Activated CD8-positive, alpha-beta T cell treated with anti-CD3 and anti-CD28 coated beads, Interleukin-2, amount 10 ng/mL, durations not matched to agents 7 days and 5 days (primary cell): ENCODE results near the gene SAYSD1. TPM values are rescaled to one million over a fixed set of nuclear protein-coding genes. Genes with fewer than 3 reads are reported as not detected.
A peak's percentile ranks its signal among the peaks of the same experiment; 100 is the strongest.
"Not testable (repeated sequence)": the region's sequence is repeated elsewhere in the genome, so short reads cannot be mapped to it uniquely, and the experiment has no call there.

Experiments used
- ATAC-seq: fragments of 150-1000 bp; cut with Tn5 transposase; one replicate; pipeline ENCODE4 v1.10.0; 2021; ENCODE audit warnings: moderate library complexity
- CTCF ChIA-PET: fragments of 350-600 bp; sonication (Branson Sonifier 250); formaldehyde crosslinking; loops from one replicate; lab custom pipeline; 2021; ENCODE audit warnings: antibody characterized with exemption; lab: Charles Lee
- POLR2A ChIA-PET: fragments of 350-600 bp; sonication (Branson Sonifier 250); formaldehyde crosslinking; loops from one replicate; lab custom pipeline; 2021; ENCODE audit warnings: antibody characterized with exemption; lab: Charles Lee
- DNase-seq: peaks from one replicate; pipeline ENCODE4 v3.0.0-alpha.2; 2020
- H3K27ac Mint-ChIP-seq: one replicate; pipeline ENCODE4 v1.8.0; 2021; ENCODE audit warnings: mild to moderate bottlenecking, mixed read lengths
- H3K27me3 Mint-ChIP-seq: one replicate; pipeline ENCODE4 v1.8.0; 2021; ENCODE audit warnings: low read depth, mixed read lengths
- H3K36me3 Mint-ChIP-seq: one replicate; pipeline ENCODE4 v1.8.0; 2021; ENCODE audit warnings: low read depth, mixed read lengths
- H3K4me1 Mint-ChIP-seq: one replicate; pipeline ENCODE4 v1.8.0; 2021; ENCODE audit warnings: low read depth, mixed read lengths
- H3K4me3 Mint-ChIP-seq: one replicate; pipeline ENCODE4 v1.8.0; 2021; ENCODE audit warnings: mild to moderate bottlenecking, mixed read lengths
- H3K9me3 Mint-ChIP-seq: one replicate; pipeline ENCODE4 v1.8.0; 2022; ENCODE audit warnings: mixed read lengths; ENCODE audit not compliant: insufficient read depth
- total RNA-seq, 2 experiments: library from RNA; stranded (reverse); gene quantifications; one replicate each; pipeline ENCODE4 v1.2.3, GENCODE V29; 2021

SAYSD1 gene
- total RNA-seq, 2 experiments from 2014 or later = 11.0 to 11.8 TPM

DNA sequence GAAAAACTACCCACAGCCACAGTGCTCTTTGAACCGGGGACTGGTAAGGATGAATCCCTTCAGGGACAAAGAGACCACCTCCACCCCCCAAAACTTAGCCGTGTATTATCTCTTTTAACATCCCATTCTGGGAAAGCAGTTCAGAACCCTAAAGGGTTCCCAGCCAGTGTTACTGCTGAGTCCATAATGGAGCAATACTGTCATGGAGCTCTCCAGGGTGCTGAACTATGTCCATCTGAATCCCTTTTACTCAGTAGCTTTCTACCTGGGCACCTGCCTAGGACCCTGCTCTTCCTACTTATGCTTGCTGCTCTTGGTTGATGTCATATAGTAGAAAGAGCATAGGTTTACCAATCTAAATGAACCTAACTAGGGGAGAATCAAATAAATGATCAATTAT lies 22.3 kb upstream of the SAYSD1 start:
- Mint-ChIP-seq H3K9me3 (no peaks in the 10 kb centered on the region), H3K4me1 (no peaks in the 10 kb centered on the region), H3K36me3 (no peaks in the 10 kb centered on the region), H3K27ac (no peak overlapping the region), H3K27me3 (peaks cover 9% of the 10 kb centered on the region), H3K4me3 (no peak overlapping the region)
- DNase-seq (peak; percentile 71), ATAC-seq (peak; percentile 49)
- POLR2A ChIA-PET = no interaction called here
- CTCF ChIA-PET = interaction anchor here (0.9 to 2.0 kb wide), 2 partner anchors 15 to 49 kb away, joined by 4 to 7 read pairs; no protein-coding TSS in a partner anchor

DNA sequence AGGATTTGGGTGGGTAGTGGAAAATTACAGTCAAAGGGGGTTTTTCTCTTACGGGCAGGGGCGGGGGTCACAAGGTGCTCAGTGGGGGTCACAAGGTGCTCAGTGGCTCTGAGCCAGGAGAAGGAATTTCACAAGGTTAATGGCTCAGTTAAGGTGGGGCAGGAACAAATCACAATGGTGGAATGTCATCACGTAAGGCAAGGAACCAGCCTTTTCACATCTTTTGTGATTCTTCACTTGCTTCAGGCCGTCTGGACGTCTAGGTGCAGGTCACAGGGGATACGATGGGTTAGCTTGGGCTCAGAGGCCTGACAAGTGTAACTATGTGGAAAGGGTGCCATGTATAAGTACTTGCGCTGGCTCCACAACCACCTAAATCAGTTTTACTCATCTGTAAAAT lies 21.2 kb upstream of the SAYSD1 start:
- H3K4me1 Mint-ChIP-seq, H3K27me3 Mint-ChIP-seq, H3K36me3 Mint-ChIP-seq, H3K4me3 Mint-ChIP-seq, ATAC-seq, H3K27ac Mint-ChIP-seq, H3K9me3 Mint-ChIP-seq, POLR2A ChIA-PET, DNase-seq: not testable (repeated sequence)
- CTCF ChIA-PET = interaction anchor here (0.9 kb wide), 1 partner anchor 16 kb away, joined by 4 read pairs; no protein-coding TSS in a partner anchor

DNA sequence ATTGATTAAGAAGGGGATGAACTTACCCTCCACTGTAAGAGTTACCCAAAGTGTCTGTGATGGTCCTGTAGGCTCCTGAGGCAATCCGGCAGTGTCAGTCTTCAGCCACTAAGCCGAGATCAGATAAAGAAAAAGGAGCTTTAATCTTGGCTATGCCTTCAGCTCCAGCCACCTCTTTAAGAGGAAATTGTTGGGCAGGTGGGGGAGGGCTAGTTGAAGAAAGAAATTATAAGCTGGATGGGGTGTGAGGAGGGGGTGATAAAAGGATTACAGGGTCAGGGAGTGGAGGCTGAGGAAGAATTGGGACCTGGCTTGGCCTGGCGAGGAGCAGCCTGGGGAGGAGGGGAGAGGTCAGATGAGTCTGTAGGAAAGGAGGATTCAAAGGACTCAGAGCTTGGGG lies 19.8 kb upstream of the SAYSD1 start:
- H3K27me3 Mint-ChIP-seq, DNase-seq, H3K4me3 Mint-ChIP-seq, ATAC-seq, H3K36me3 Mint-ChIP-seq, POLR2A ChIA-PET, H3K27ac Mint-ChIP-seq, H3K4me1 Mint-ChIP-seq, CTCF ChIA-PET, H3K9me3 Mint-ChIP-seq: not testable (repeated sequence)

DNA sequence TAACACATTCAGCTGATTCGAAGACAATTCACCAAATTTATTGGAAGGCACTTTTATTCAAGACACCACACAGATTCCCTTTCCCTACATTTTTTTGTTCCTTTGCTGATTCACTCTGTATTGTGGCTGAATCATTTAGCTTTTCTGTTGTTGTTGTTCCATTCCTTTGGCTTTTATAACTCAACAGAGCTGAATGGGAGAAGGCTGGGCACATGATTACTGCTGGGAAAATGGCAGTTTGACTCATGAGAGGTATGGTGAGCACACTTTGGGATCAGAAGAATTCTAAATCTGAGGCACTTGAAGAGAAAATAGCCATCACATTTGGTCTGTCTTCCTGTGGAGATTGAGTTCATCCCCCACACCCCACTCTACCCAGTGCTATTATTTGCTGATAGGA lies 15.7 kb upstream of the SAYSD1 start:
- Mint-ChIP-seq H3K9me3 (no peaks in the 10 kb centered on the region), H3K4me3 (no peak overlapping the region), H3K27ac (no peak overlapping the region), H3K36me3 (no peaks in the 10 kb centered on the region), H3K4me1 (no peaks in the 10 kb centered on the region), H3K27me3 (peaks cover 4% of the 10 kb centered on the region)
- POLR2A ChIA-PET = interaction anchor here (1.1 kb wide), 1 partner anchor 16 kb away, joined by 3 read pairs; the partner anchor contains the start of gene SAYSD1
- no peak for DNase-seq
- ATAC-seq = no peak
- CTCF ChIA-PET = interaction anchor here (1.0 kb wide), 1 partner anchor 22 kb away, joined by 4 read pairs; no protein-coding TSS in a partner anchor

DNA sequence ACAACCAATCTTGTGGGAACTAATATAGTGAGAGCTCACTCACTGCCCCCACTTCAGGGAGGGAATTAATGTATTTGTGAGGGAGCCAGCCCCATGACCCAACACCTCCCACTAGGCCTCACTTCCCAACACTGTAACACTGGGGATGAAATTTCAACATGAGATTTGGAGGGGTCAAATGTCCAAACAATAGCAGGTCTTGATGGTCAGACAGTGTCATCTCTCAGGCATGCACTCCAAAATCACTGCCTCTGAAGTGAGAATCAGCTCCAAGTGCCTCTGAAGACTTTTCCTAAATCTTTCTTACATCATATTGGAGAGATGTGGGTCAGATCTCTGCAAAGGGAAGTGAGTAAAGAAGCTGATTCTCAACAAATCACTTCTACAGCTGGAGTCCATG lies 13.8 kb upstream of the SAYSD1 start:
- no peaks in the 10 kb centered on the region for H3K36me3 Mint-ChIP-seq
- CTCF ChIA-PET = interaction anchor here (2.5 kb wide), 1 partner anchor 11 kb away, joined by 6 read pairs; no protein-coding TSS in a partner anchor
- POLR2A ChIA-PET = no interaction called here
- H3K27ac Mint-ChIP-seq = no peak overlapping the region
- ATAC-seq (no peak), DNase-seq (no peak)
- H3K4me1 Mint-ChIP-seq = no peaks in the 10 kb centered on the region
- peaks cover 10% of the 10 kb centered on the region for H3K27me3 Mint-ChIP-seq
- no peaks in the 10 kb centered on the region for H3K9me3 Mint-ChIP-seq
- no peak overlapping the region for H3K4me3 Mint-ChIP-seq

DNA sequence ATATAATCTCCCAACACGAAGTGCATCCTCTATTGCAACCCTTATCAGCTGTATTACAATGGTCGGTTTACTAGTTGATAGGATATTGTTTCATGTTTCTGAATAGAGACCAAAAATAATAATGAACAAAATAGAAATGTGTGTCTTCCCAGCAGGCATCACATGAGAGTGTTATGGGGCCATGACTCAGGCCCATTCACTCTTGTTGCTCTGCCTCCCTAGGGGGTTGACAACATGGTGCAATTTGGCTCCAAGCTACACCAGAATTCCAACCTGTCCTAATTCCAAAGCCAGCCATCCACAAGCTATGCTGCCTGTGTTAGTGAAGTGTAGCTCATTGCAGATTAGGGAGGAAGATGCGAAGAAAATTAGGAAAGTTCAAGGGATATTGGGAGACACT lies 13.1 kb upstream of the SAYSD1 start:
- no peak for DNase-seq
- Mint-ChIP-seq H3K27ac (no peak overlapping the region), H3K4me3 (no peak overlapping the region), H3K27me3 (peaks cover 10% of the 10 kb centered on the region), H3K36me3 (no peaks in the 10 kb centered on the region), H3K9me3 (no peaks in the 10 kb centered on the region), H3K4me1 (no peaks in the 10 kb centered on the region)
- ChIA-PET POLR2A (no interaction called here), CTCF (interaction anchor here (2.5 kb wide), 1 partner anchor 11 kb away, joined by 6 read pairs; no protein-coding TSS in a partner anchor)
- ATAC-seq = no peak

DNA sequence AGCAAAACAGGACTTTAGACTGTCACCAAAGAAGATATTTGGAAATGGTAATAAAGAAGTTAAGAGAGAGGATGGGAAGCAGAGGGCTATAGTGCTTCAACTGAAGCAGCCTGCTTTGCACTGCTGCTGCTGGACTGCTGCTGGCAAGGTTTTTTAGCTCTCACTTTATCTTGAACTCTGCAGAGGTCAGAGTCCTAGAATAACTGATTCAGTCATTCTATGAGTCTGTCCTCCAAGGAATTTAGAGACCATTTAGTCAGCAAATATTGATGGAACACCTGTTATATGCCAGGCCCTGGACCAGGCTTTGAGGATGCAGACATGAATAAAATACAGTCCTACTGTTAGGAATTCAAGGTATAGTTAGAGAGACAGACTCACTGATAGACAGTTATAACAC lies 9.1 kb upstream of the SAYSD1 start:
- POLR2A ChIA-PET = no interaction called here
- DNase-seq (no peak), ATAC-seq (no peak)
- no peaks in the 10 kb centered on the region for H3K36me3 Mint-ChIP-seq
- CTCF ChIA-PET = interaction anchor here (1.2 to 1.7 kb wide), 3 partner anchors 10 to 150 kb away, joined by 3 to 4 read pairs (median 3); no protein-coding TSS in a partner anchor
- H3K9me3 Mint-ChIP-seq = no peaks in the 10 kb centered on the region
- H3K27ac Mint-ChIP-seq = no peak overlapping the region
- no peak overlapping the region for H3K4me3 Mint-ChIP-seq
- H3K4me1 Mint-ChIP-seq = no peaks in the 10 kb centered on the region
- peaks cover 17% of the 10 kb centered on the region for H3K27me3 Mint-ChIP-seq

DNA sequence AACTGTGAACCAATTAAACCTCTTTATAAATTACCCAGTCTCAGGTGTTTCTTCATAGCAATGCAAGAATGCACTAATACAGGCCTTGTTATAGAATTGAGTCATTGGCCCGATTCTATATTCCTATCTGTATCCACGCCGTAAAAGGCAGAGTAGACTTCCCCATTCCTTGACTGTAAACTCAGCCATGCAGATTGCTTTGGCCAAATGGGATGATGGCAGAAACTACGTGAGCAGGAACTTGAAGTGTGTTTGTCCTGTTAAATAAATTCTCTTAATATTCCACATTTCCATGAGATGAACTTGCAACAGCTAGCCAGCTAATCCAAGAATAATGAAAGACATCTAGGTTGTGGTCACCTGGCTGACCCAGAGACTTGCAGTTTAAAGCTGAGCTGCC lies 3.9 kb upstream of the SAYSD1 start:
- Mint-ChIP-seq H3K4me1 (peaks cover 19% of the 10 kb centered on the region), H3K27me3 (peaks cover 7% of the 10 kb centered on the region), H3K36me3 (no peaks in the 10 kb centered on the region), H3K4me3 (no peak overlapping the region), H3K9me3 (no peaks in the 10 kb centered on the region), H3K27ac (no peak overlapping the region)
- ChIA-PET CTCF (interaction anchor here (0.9 to 1.1 kb wide), 3 partner anchors 30 to 247 kb away, joined by 3 to 4 read pairs (median 3); no protein-coding TSS in a partner anchor), POLR2A (no interaction called here)
- DNase-seq = no peak
- ATAC-seq = no peak

DNA sequence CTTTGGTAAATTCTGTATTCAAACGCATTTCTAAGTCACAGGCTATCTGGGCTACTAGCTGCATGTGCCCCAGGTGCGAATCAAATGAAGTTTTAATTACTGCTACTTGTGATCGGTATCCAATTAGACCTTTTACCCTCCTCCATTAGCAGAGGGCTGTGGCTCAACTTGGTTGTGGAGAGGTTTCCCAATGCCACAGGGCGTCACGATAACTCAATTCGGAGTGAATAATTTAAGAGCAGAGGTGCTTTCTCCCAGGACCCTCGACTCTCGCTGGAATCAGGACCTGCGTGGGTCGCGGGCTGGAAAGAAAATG lies 640 bp downstream of the SAYSD1 start:
- peak overlapping the region; percentile 96 for H3K27ac Mint-ChIP-seq
- H3K27me3 Mint-ChIP-seq = no peaks in the 10 kb centered on the region
- H3K4me1 Mint-ChIP-seq = peaks cover 58% of the 10 kb centered on the region

DNA sequence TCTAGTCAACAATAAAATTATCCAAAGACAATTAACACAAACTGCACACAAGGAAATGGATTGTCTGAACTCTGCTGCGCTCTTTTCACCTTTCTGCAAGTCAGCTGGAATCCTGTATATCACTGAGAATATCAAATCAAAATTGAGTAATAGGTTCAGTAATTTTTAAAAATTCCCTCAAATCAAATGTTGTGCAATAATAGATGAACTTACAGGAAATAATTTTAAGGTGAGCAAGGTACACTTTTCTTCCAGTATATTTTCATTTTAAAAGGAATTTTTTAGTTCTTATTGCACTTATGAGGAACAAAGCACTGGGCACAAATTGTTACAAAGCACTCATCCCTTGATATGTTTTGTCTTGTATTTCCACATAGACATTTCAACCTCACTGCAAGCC lies 1.2 kb downstream of the SAYSD1 start:
- Mint-ChIP-seq H3K4me1 (peaks cover 58% of the 10 kb centered on the region), H3K27me3 (no peaks in the 10 kb centered on the region), H3K4me3 (peak overlapping the region; percentile 87), H3K36me3 (peaks cover 11% of the 10 kb centered on the region), H3K27ac (peak overlapping the region; percentile 96), H3K9me3 (no peaks in the 10 kb centered on the region)
- DNase-seq (no peak), ATAC-seq (no peak)
- CTCF ChIA-PET = interaction anchor here (0.7 to 2.5 kb wide), 6 partner anchors 11 to 197 kb away, joined by 3 to 12 read pairs (median 4); no protein-coding TSS in a partner anchor
- POLR2A ChIA-PET = interaction anchor here (1.2 to 1.7 kb wide), 2 partner anchors 14 to 114 kb away, joined by 4 to 11 read pairs; no protein-coding TSS in a partner anchor

More for the DNA sequence above, 640 bp downstream of the SAYSD1 start:
- DNase-seq (no peak), ATAC-seq (peak; percentile 13)
- ChIA-PET POLR2A (interaction anchor here (0.7 to 1.7 kb wide), 8 partner anchors 14 to 232 kb away, joined by 3 to 11 read pairs (median 4); no protein-coding TSS in a partner anchor), CTCF (interaction anchor here (1.0 to 2.5 kb wide), 6 partner anchors 10 to 196 kb away, joined by 3 to 12 read pairs (median 4); no protein-coding TSS in a partner anchor)
- peak overlapping the region; percentile 87 for H3K4me3 Mint-ChIP-seq
- H3K9me3 Mint-ChIP-seq = no peaks in the 10 kb centered on the region
- peaks cover 8% of the 10 kb centered on the region for H3K36me3 Mint-ChIP-seq

DNA sequence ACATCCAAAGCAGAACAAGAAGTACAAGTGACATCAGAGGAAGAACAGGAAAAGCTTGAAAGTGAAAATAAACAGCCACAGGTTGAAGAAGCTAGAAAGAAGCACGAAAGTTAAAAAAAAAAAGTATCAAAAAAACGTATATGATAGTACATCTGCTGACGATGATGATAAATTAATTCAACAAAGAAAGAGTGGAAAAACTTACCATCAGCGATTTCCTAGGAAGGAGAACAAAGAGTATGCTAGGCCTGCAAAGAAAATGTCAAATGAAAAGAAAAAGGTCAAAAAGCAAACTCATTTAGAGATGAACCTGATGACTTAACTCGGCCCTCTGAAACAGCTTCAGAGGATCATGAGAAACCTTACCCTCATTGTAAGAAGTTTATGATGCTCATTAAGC lies 3.7 kb downstream of the SAYSD1 start:
- ATAC-seq = no peak
- Mint-ChIP-seq H3K4me1 (peaks cover 50% of the 10 kb centered on the region), H3K36me3 (peaks cover 13% of the 10 kb centered on the region), H3K4me3 (peak overlapping the region; percentile 61), H3K9me3 (no peaks in the 10 kb centered on the region), H3K27ac (peak overlapping the region; percentile 92), H3K27me3 (no peaks in the 10 kb centered on the region)
- POLR2A ChIA-PET = no interaction called here
- CTCF ChIA-PET = interaction anchor here (0.7 to 3.7 kb wide), 10 partner anchors 10 to 192 kb away, joined by 3 to 24 read pairs (median 3); no protein-coding TSS in a partner anchor
- DNase-seq = no peak

DNA sequence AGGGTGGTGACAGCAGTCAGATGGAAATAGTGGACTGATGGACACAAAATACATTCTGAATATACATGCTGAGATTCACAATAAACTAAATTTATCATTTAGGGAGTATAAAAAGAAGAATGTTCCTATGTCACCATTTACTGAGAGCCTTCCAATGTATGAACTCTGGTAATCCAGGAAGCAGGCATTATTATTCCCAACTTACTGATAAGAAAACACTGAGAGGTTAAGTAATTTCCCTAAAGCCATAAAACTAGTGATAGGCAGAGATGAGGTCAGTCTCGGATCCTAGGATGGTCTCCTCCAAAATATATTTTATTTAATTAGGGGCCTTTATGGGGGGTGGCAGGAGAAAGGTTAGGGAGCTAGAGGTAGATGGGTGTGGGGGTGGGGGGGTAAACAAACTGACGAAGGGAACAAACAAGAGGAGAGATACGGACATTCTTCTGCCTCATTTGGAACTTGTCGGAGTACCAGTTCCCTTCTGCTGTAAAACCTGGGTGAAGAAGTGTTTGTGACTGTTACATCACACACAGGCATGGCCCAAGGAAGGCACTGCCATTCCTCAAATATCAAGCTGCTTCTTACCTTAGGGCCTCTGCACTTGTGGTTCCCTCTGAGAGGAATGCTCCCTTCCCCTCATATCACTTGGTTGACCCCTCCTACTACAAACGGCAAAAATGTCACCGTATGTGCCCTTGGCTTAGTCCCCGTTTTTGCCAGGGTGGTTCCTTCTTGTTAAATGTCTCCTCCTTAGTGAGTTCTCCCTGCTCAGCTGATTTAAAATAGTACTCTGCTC lies 6.7 kb downstream of the SAYSD1 start:
- H3K4me1 Mint-ChIP-seq = peaks cover 31% of the 10 kb centered on the region
- CTCF ChIA-PET = no interaction called here
- no peak for DNase-seq
- POLR2A ChIA-PET = no interaction called here
- no peaks in the 10 kb centered on the region for H3K9me3 Mint-ChIP-seq
- no peak overlapping the region for H3K4me3 Mint-ChIP-seq
- no peak overlapping the region for H3K27ac Mint-ChIP-seq
- ATAC-seq = no peak
- no peaks in the 10 kb centered on the region for H3K27me3 Mint-ChIP-seq
- peaks cover 31% of the 10 kb centered on the region for H3K36me3 Mint-ChIP-seq
